GM10266 (cell line): ENCODE data around the gene FBXL2.

Experiments used
- DNase-seq: peaks from one replicate; pipeline ENCODE4 v3.0.0; 2012; ENCODE audit errors: extremely low spot score
- CTCF ChIP-seq: IDR thresholded peaks from 2 replicates; pipeline ENCODE4 v1.5.1; 2012; ENCODE audit warnings: mild to moderate bottlenecking, low read depth; ENCODE audit not compliant: control insufficient read depth, insufficient read depth; ENCODE audit errors: missing control alignments

Gene FBXL2

GRCh38 chr3:33417066-33417673 is 139.9 kb downstream of the FBXL2 start:
- DNase-seq = no peak
- TF ChIP-seq CTCF = no peak

- no peak for DNase-seq
- no peak for TF ChIP-seq CTCF
These were observed 142.7 kb downstream of the FBXL2 start for GRCh38 chr3:33419948-33420347.

GRCh38 chr3:33420966-33421365 is 143.7 kb downstream of the FBXL2 start:
- TF ChIP-seq CTCF = no peak
- DNase-seq = no peak

- no peak for TF ChIP-seq CTCF
- no peak for DNase-seq
These were observed 147.6 kb downstream of the FBXL2 start for GRCh38 chr3:33424606-33425452.

GRCh38 chr3:33425453-33425852 is 148.2 kb downstream of the FBXL2 start:
- no peak for DNase-seq
- TF ChIP-seq CTCF = no peak

- DNase-seq = no peak
These were observed 148.8 kb downstream of the FBXL2 start for GRCh38 chr3:33426068-33426467.

More at GRCh38 chr3:33426068-33426467, 148.8 kb downstream of the FBXL2 start:
- no peak for TF ChIP-seq CTCF
